Activated CD8-positive, alpha-beta T cell treated with anti-CD3 and anti-CD28 coated beads for 36 hours (primary cell): ENCODE results near the gene DDA1. TPM values are rescaled to one million over a fixed set of nuclear protein-coding genes. Genes with fewer than 3 reads are reported as not detected.
A peak's percentile ranks its signal among the peaks of the same experiment; 100 is the strongest.

Source experiments
- ATAC-seq: fragments of 200-7000 bp; cut with Tn5 transposase; one replicate; pipeline ENCODE4 v1.10.0; 2021; ENCODE audit warnings: mild to moderate bottlenecking, moderate library complexity
- CTCF ChIA-PET: fragments of 350-600 bp; sonication (Branson Sonifier 250); formaldehyde crosslinking; loops from one replicate; lab custom pipeline; 2021; ENCODE audit warnings: antibody characterized with exemption; lab: Charles Lee
- POLR2A ChIA-PET: fragments of 350-600 bp; sonication (Branson Sonifier 250); formaldehyde crosslinking; loops from one replicate; lab custom pipeline; 2021; ENCODE audit warnings: antibody characterized with exemption; lab: Charles Lee
- DNase-seq: peaks from one replicate; pipeline ENCODE4 v3.0.0-alpha.2; 2020
- H3K27ac Mint-ChIP-seq: one replicate; pipeline ENCODE4 v1.8.0; 2021; ENCODE audit warnings: mild to moderate bottlenecking, mixed read lengths
- H3K27me3 Mint-ChIP-seq: one replicate; pipeline ENCODE4 v1.8.0; 2021; ENCODE audit warnings: mixed read lengths
- H3K36me3 Mint-ChIP-seq: one replicate; pipeline ENCODE4 v1.8.0; 2021; ENCODE audit warnings: low read depth, mixed read lengths
- H3K4me1 Mint-ChIP-seq: one replicate; pipeline ENCODE4 v1.8.0; 2021; ENCODE audit warnings: low read depth, mixed read lengths
- H3K4me3 Mint-ChIP-seq: one replicate; pipeline ENCODE4 v1.8.0; 2021; ENCODE audit warnings: mild to moderate bottlenecking, moderate library complexity, mixed read lengths
- H3K9me3 Mint-ChIP-seq: one replicate; pipeline ENCODE4 v1.8.0; 2021; ENCODE audit warnings: mixed read lengths
- intact Hi-C: fragments of 100-400 bp; cut with micrococcal nuclease; formaldehyde crosslinking; loops from one replicate; pipeline ENCODE4 v1.10.0; 2022
- total RNA-seq, 2 experiments: library from RNA; stranded (reverse); gene quantifications; one replicate each; pipeline ENCODE4 v1.2.3, GENCODE V29; 2021
- TF ChIP-seq, protein P1 (sequence below): fragments of 200-600 bp; IDR thresholded peaks from one replicate; pipeline ENCODE4 v1.8.0; 2022; ENCODE audit warnings: antibody characterized with exemption, mild to moderate bottlenecking

Gene DDA1
- total RNA-seq, 2 experiments from 2014 or later: 25.4 to 33.2 TPM

DNA sequence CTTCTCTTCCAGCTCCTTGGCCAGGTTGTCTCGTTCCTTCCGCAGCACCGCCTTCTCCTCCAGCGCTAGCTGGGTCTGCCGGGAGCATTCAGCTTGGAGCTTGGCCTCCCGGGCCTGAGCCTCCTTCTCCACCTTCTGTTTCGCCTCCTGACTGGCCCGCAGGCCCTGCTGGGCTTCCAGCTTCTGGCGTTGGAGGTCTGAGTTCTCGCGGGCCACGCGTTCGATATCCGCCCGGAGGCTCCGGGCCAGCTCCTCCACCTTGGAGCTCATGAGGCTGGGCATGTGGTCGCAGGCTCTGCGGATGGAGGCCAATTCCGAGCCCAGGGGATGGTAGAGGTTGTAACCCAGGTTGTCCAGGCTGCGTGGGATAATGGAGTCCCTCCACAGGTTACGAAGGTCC, 56.0 kb downstream of the DDA1 start:
- no peak overlapping the region for H3K4me3 Mint-ChIP-seq
- TF ChIP-seq, protein P1, sequence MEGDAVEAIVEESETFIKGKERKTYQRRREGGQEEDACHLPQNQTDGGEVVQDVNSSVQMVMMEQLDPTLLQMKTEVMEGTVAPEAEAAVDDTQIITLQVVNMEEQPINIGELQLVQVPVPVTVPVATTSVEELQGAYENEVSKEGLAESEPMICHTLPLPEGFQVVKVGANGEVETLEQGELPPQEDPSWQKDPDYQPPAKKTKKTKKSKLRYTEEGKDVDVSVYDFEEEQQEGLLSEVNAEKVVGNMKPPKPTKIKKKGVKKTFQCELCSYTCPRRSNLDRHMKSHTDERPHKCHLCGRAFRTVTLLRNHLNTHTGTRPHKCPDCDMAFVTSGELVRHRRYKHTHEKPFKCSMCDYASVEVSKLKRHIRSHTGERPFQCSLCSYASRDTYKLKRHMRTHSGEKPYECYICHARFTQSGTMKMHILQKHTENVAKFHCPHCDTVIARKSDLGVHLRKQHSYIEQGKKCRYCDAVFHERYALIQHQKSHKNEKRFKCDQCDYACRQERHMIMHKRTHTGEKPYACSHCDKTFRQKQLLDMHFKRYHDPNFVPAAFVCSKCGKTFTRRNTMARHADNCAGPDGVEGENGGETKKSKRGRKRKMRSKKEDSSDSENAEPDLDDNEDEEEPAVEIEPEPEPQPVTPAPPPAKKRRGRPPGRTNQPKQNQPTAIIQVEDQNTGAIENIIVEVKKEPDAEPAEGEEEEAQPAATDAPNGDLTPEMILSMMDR: no peak
- H3K27ac Mint-ChIP-seq: no peak overlapping the region
- ATAC-seq (no peak), DNase-seq (no peak)
- no peaks in the 10 kb centered on the region for H3K9me3 Mint-ChIP-seq
- H3K4me1 Mint-ChIP-seq: peaks cover 5% of the 10 kb centered on the region
- no peaks in the 10 kb centered on the region for H3K36me3 Mint-ChIP-seq
- ChIA-PET POLR2A (interaction anchor here (1.1 kb wide), 1 partner anchor 11 kb away, joined by 3 read pairs; no protein-coding TSS in a partner anchor), CTCF (interaction anchor here (1.2 to 4.3 kb wide), 3 partner anchors 20 to 25 kb away, joined by 3 to 25 read pairs (median 3); no protein-coding TSS in a partner anchor)
- intact Hi-C loops: no loop called here
- H3K27me3 Mint-ChIP-seq: peaks cover 5% of the 10 kb centered on the region

DNA sequence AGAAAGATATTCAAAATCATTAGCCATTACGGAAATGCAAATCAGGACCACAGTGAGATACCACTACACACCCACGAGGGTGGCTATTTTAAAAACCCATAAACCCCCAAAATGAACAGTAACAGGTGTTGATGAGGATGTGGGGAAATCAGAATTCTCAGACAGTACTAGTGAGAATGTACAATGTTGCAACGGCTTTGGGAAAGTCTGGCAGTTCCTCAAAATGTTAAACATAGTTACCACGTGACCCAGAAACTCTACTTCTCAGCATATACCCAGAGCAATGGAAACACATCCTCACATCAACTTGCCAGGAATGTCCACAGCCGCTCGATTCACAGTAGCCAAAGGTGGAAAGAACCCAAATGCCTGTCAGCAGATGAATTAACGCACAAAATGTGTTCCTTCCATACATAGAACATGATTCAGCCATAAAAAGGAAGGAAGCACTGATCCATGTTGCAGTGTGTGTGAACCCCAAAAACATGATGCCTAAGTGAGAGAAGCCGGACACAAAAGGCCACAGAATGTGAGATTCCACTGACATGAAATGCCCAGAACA, 60.7 kb downstream of the DDA1 start:
- H3K36me3 Mint-ChIP-seq: no peaks in the 10 kb centered on the region
- H3K4me1 Mint-ChIP-seq: peaks cover 7% of the 10 kb centered on the region
- TF ChIP-seq, protein P1: no peak
- H3K27ac Mint-ChIP-seq: no peak overlapping the region
- H3K4me3 Mint-ChIP-seq: no peak overlapping the region
- intact Hi-C loops: no loop called here
- POLR2A ChIA-PET: no interaction called here
- H3K27me3 Mint-ChIP-seq: peaks cover 7% of the 10 kb centered on the region
- CTCF ChIA-PET: interaction anchor here (4.5 kb wide), 1 partner anchor 15 kb away, joined by 21 read pairs; no protein-coding TSS in a partner anchor
- no peak for DNase-seq
- no peaks in the 10 kb centered on the region for H3K9me3 Mint-ChIP-seq
- peak; percentile 34 for ATAC-seq

Other genes with a start within 250 kb of the DDA1 start
- 10 to 100 TPM; 40.7 to 41.9 TPM for gene HAUS8, start 234.1 kb upstream of the DDA1 start, total RNA-seq
- gene MYO9B, start 233.8 kb upstream of the DDA1 start, total RNA-seq: 100 to 1,000 TPM; 111 to 112 TPM
- 10 to 100 TPM; 26.5 to 27.1 TPM for gene USE1, start 94.2 kb upstream of the DDA1 start, total RNA-seq
- gene OCEL1, start 83.3 kb upstream of the DDA1 start, total RNA-seq: 10 to 100 TPM; 20.1 TPM
- gene NR2F6, start 63.6 kb upstream of the DDA1 start, total RNA-seq: 1 to 10 TPM; 7.0 TPM
- gene USHBP1, start 44.8 kb upstream of the DDA1 start, total RNA-seq: under 1 TPM in 1 of 2 experiments, not detected in 1; 0.29 TPM
- gene BABAM1, start 42.1 kb upstream of the DDA1 start, total RNA-seq: 100 to 1,000 TPM; 105 to 106 TPM
- 10 to 100 TPM; 15.9 to 18.4 TPM for gene ANKLE1, start 27.7 kb upstream of the DDA1 start, total RNA-seq
- gene ABHD8, start 6.1 kb upstream of the DDA1 start, total RNA-seq: 1 to 10 TPM; 5.0 to 6.0 TPM
- 100 to 1,000 TPM; 101 to 107 TPM for gene MRPL34, start 3.7 kb upstream of the DDA1 start, total RNA-seq
- gene ANO8, start 25.3 kb downstream of the DDA1 start, total RNA-seq: 1 to 10 TPM; 5.4 TPM
- 10 to 100 TPM; 43.8 to 45.4 TPM for gene GTPBP3, start 28.0 kb downstream of the DDA1 start, total RNA-seq
- not detected for gene PLVAP, start 67.8 kb downstream of the DDA1 start, total RNA-seq
- 1 to 10 TPM in 1 of 2 experiments, under 1 TPM in 1; 0.78 to 1.3 TPM for gene CCDC194, start 84.6 kb downstream of the DDA1 start, total RNA-seq
- 10 to 100 TPM; 89.7 to 98.4 TPM for gene BST2, start 96.1 kb downstream of the DDA1 start, total RNA-seq
- gene MVB12A, start 110.5 kb downstream of the DDA1 start, total RNA-seq: 10 to 100 TPM; 28.1 to 31.8 TPM
- gene TMEM221, start 139.1 kb downstream of the DDA1 start, total RNA-seq: not detected
- not detected for gene NXNL1, start 151.4 kb downstream of the DDA1 start, total RNA-seq
- 1 to 10 TPM; 3.5 to 3.6 TPM for gene SLC27A1, start 161.0 kb downstream of the DDA1 start, total RNA-seq
- 10 to 100 TPM; 58.0 to 58.9 TPM for gene PGLS, start 202.1 kb downstream of the DDA1 start, total RNA-seq
- 10 to 100 TPM; 62.1 to 64.2 TPM for gene COLGALT1, start 246.1 kb downstream of the DDA1 start, total RNA-seq